GM12878 (cell line): ENCODE results near the gene SLC19A1. TPM values are rescaled to one million over a fixed set of nuclear protein-coding genes. Genes with fewer than 3 reads are reported as not detected.

ENCODE experiments used
- ATAC-seq: fragments of 200-7000 bp; cut with Tn5 transposase; 3 replicates; pipeline ENCODE4 v1.9.1; 2020; ENCODE audit warnings: mild to moderate bottlenecking, moderate library complexity
- BruUV-seq: library from RNA; stranded (reverse); fragments of 400-500 nt; replicated peaks from 2 replicates; lab custom pipeline; 2021; lab: Mats Ljungman, UMichigan
- CTCF ChIA-PET: fragments of 300-600 bp; sonication (Branson Sonifier 250); formaldehyde crosslinking; extraction: SDS; loops from one replicate; lab custom pipeline; 2021; ENCODE audit warnings: inconsistent platforms; lab: Yijun Ruan, JAX
- POLR2A ChIA-PET: fragments of 350-600 bp; formaldehyde crosslinking; extraction: SDS; loops from one replicate; lab custom pipeline; 2021; ENCODE audit warnings: inconsistent platforms; lab: Charles Lee
- RAD21 ChIA-PET: fragments of 300-600 bp; sonication (Branson Sonifier 250); formaldehyde crosslinking; loops from one replicate; lab custom pipeline; 2023; ENCODE audit warnings: antibody characterized with exemption; ENCODE audit not compliant: unreplicated experiment; lab: Charles Lee
- SMC1A ChIA-PET: fragments of 300-600 bp; sonication (Branson Sonifier 250); formaldehyde crosslinking; loops from one replicate; lab custom pipeline; 2023; ENCODE audit not compliant: unreplicated experiment, uncharacterized antibody; lab: Charles Lee
- DNase-seq: peaks from one replicate; pipeline ENCODE4 v3.0.0-alpha.2; 2011; ENCODE audit warnings: low read depth, low spot score
- FAIRE-seq: peaks from 3 replicates; lab custom pipeline; 2011; peaks lifted over from hg19 to GRCh38; lab: Jason Lieb, UNC
- H2AFZ ChIP-seq: 2 replicates; pipeline ENCODE4 v1.6.0; 2011; ENCODE audit warnings: low read depth, low read length, control low read depth; ENCODE audit not compliant: control insufficient read depth
- H3K27ac ChIP-seq: 2 replicates; pipeline ENCODE4 v1.5.1; 2011; ENCODE audit warnings: control low read depth; ENCODE audit not compliant: control insufficient read depth, insufficient read depth
- H3K27me3 ChIP-seq, 2 experiments: replicated peaks in 1 of 2; 2 replicates each; pipeline versions ENCODE4 v1.6.0 to v1.6.1; 2011; ENCODE audit warnings: low read length in 1 of 2; ENCODE audit not compliant: control insufficient read depth in 2 of 2, insufficient read depth in 2 of 2
- H3K36me3 ChIP-seq, 2 experiments: 2 replicates each; pipeline ENCODE4 v1.5.1; 2011; ENCODE audit warnings: low read length in 1 of 2; ENCODE audit not compliant: control insufficient read depth in 2 of 2, insufficient read depth in 2 of 2
- H3K4me1 ChIP-seq: 2 replicates; pipeline ENCODE4 v1.6.1; 2011; ENCODE audit warnings: mild to moderate bottlenecking, low read length, moderate library complexity, mixed read lengths; ENCODE audit not compliant: control insufficient read depth, insufficient read depth
- H3K4me2 ChIP-seq: 2 replicates; pipeline ENCODE4 v1.6.0; 2011; ENCODE audit warnings: control low read depth; ENCODE audit not compliant: control insufficient read depth, insufficient read depth
- H3K4me3 ChIP-seq: fragments of 200-600 bp; sonication (generic); 2 replicates; pipeline ENCODE4 v1.5.1; 2016
- H3K79me2 ChIP-seq: 2 replicates; pipeline ENCODE4 v1.6.0; 2011; ENCODE audit warnings: low read length; ENCODE audit not compliant: control insufficient read depth, insufficient read depth
- H3K9ac ChIP-seq: 2 replicates; pipeline ENCODE4 v1.8.0; 2011; ENCODE audit warnings: low read length, control low read depth, mixed read lengths; ENCODE audit not compliant: control insufficient read depth, insufficient read depth
- H3K9me3 ChIP-seq: replicated peaks from 3 replicates; pipeline ENCODE4 v1.5.1; 2011; ENCODE audit warnings: mild to moderate bottlenecking, low read length; ENCODE audit not compliant: control insufficient read depth, insufficient read depth
- H4K20me1 ChIP-seq: 2 replicates; pipeline ENCODE4 v1.6.0; 2011; ENCODE audit not compliant: control insufficient read depth, insufficient read depth
- ESRRA ChIP-seq: IDR thresholded peaks from 2 replicates; pipeline ENCODE4 v1.6.1; 2012; ENCODE audit warnings: mild to moderate bottlenecking, low read length, improper control_type of control experiment
- HCFC1 ChIP-seq: fragments of 150-350 bp; IDR thresholded peaks from 2 replicates; pipeline ENCODE4 v1.6.1; 2014; ENCODE audit warnings: low read length
- IRF5 ChIP-seq: fragments of 450-650 bp; IDR thresholded peaks from 2 replicates; pipeline ENCODE4 v1.6.1; 2017; ENCODE audit warnings: borderline replicate concordance
- LARP7 ChIP-seq: fragments of 450-650 bp; IDR thresholded peaks from 2 replicates; pipeline ENCODE4 v1.6.1; 2017; ENCODE audit warnings: mild to moderate bottlenecking
- RAD21 ChIP-seq: IDR thresholded peaks from 2 replicates; pipeline ENCODE4 v1.6.1; 2011; ENCODE audit warnings: mild to moderate bottlenecking, low read depth, low read length, moderate library complexity; ENCODE audit not compliant: insufficient read depth
- RELA ChIP-seq: fragments of 450-650 bp; IDR thresholded peaks from 2 replicates; pipeline ENCODE4 v1.8.0; 2014; ENCODE audit warnings: borderline replicate concordance; ENCODE audit not compliant: partially characterized antibody
- SRF ChIP-seq, 2 experiments: IDR thresholded peaks; 2 replicates each; pipeline ENCODE4 v1.6.1; 2011; ENCODE audit warnings: low read depth in 2 of 2, low read length in 2 of 2, mild to moderate bottlenecking in 1 of 2, moderate library complexity in 1 of 2
- SUZ12 ChIP-seq: fragments of 200-600 bp; sonication (generic); IDR thresholded peaks from one replicate; pipeline ENCODE4 v1.6.1; 2018; ENCODE audit warnings: antibody characterized with exemption, mild to moderate bottlenecking; ENCODE audit not compliant: unreplicated experiment
- YY1 ChIP-seq: IDR thresholded peaks from 2 replicates; pipeline ENCODE4 v1.6.1; 2011; ENCODE audit warnings: low read depth, mild to moderate bottlenecking, low read length
- ZNF687 ChIP-seq: fragments of 450-650 bp; IDR thresholded peaks from 2 replicates; pipeline ENCODE4 v1.6.1; 2017; ENCODE audit warnings: mild to moderate bottlenecking, moderate library complexity
- WGBS: methylation state at CpG from one replicate; pipeline ENCODE4 v1.1.6; 2016; ENCODE audit warnings: low lambda C conversion rate; ENCODE audit not compliant: insufficient replicate concordance, insufficient coverage; ENCODE audit errors: missing lambda C conversion rate; 5-methylcytosine and 5-hydroxymethylcytosine counted together
- in situ Hi-C: fragments of 300-500 bp; cut with MboI; formaldehyde crosslinking; loops from 9 replicates; pipeline ENCODE4 v1.14.3; 2018; ENCODE audit warnings: mixed read lengths
- intact Hi-C: fragments of 100-400 bp; cut with micrococcal nuclease; formaldehyde crosslinking; loops from one replicate; pipeline ENCODE4 v1.14.2; 2022; ENCODE audit not compliant: unreplicated experiment
- polyA plus RNA-seq, 11 experiments: library from polyadenylated mRNA; depleted of rRNA in 4 of 11; unstranded in 6 of 11; stranded (reverse) in 5 of 11; fragments of >200 nt; fragmentation: Nextera tagmentation in 4 of 11; fragmentation: Illumina TruSeq in 1 of 11; extraction: Ambion mirVana in 4 of 11; extraction: Trizol in 1 of 11; gene quantifications; 1 replicate in 1 of 11; 2 replicates in 10 of 11; pipeline versions ENCODE4 v1.2.1 to v1.2.3, GENCODE V29; 2011 to 2016; ENCODE audit warnings: inconsistent platforms in 2 of 11, missing spikeins in 2 of 11, low read depth in 1 of 11
- total RNA-seq, 4 experiments: library from RNA; depleted of rRNA in 3 of 4; stranded (reverse); fragments of >200 nt in 3 of 4; fragmentation: Illumina TruSeq in 1 of 4; extraction: Trizol in 1 of 4; gene quantifications; 2 replicates each; pipeline versions ENCODE4 v1.2.1 to v1.2.3, GENCODE V29; 2013 to 2021

Gene SLC19A1
- total and polyA plus RNA-seq, 10 of the 15 experiments (the other 5 are each of a cell fraction or from before 2014, with no cell fraction given), result 0.42 to 49.7 (median 12.2) TPM

- H4K20me1 ChIP-seq, result no peaks in the 10 kb centered on the region
- H3K9me3 ChIP-seq, result no peaks in the 10 kb centered on the region
- no peaks in the 10 kb centered on the region for H3K79me2 ChIP-seq
- ChIA-PET CTCF (no interaction called here), RAD21 (no interaction called here), POLR2A (no interaction called here), SMC1A (no interaction called here)
- FAIRE-seq, result no peak
- no peak overlapping the region for H3K9ac ChIP-seq
- BruUV-seq, result no TSS peak
- H3K36me3 ChIP-seq, result no peaks in the 10 kb centered on the region
- H3K27me3 ChIP-seq, result no peaks in the 10 kb centered on the region
- H3K4me3 ChIP-seq, result no peak overlapping the region
- 49% methylated on average over 31 of the region's 36 CpGs for WGBS
- no peak overlapping the region for H2AFZ ChIP-seq
- no peak overlapping the region for H3K27ac ChIP-seq
- no peaks in the 10 kb centered on the region for H3K4me1 ChIP-seq
- H3K4me2 ChIP-seq, result no peak overlapping the region
- in situ Hi-C loops, result no loop called here
- ATAC-seq, result no peak
- intact Hi-C loops, result no loop called here
- DNase-seq, result no peak
- TF ChIP-seq SRF (IDR thresholded peaks at IDR 0.05; ENCODE audit: low read depth in 2 of 2, low read length in 2 of 2), result no peak
- TF ChIP-seq HCFC1, result no peak
- TF ChIP-seq RAD21, result no peak
- TF ChIP-seq ZNF687, result no peak
- no peak for TF ChIP-seq RELA
- no peak for TF ChIP-seq IRF5
- no peak for TF ChIP-seq ESRRA
- TF ChIP-seq SUZ12, result no peak
- no peak for TF ChIP-seq LARP7
- no peak for TF ChIP-seq YY1
Observed at GRCh38 chr21:45488931-45489721, 53.1 kb downstream of the SLC19A1 start.
